ENCODE measurements around the gene PIEZO2. TPM values are rescaled to one million over a fixed set of nuclear protein-coding genes. Genes with fewer than 3 reads are reported as not detected.
A peak's percentile ranks its signal among the peaks of the same experiment; 100 is the strongest.

PIEZO2 gene
- total and polyA plus RNA-seq, 12 donors = 0.07 to 1.4 (median 0.25) TPM; not detected in 1

GRCh38 chr18:11146947-11147345, 2.4 kb downstream of the PIEZO2 start:
- Histone ChIP-seq H3K4me3 (no peak overlapping the region), H3K36me3 (no peaks in the 10 kb centered on the region), H3K27ac (no peak overlapping the region), H3K9me3 (no peaks in the 10 kb centered on the region), H3K27me3 (peaks cover 20 to 91% (median 66%) of the 10 kb centered on the region in 7 donors), H3K4me1 (peaks cover 0 to 28% (median 15%) of the 10 kb centered on the region in 9 donors)
- ATAC-seq = peak in 1 of 8 donors; percentile 28
- no peak for DNase-seq
- WGBS, 2 donors = 32 to 34% methylated on average over 15 of the region's 15 CpGs
- intact Hi-C loops (cut with DNase I) = loop anchor here in 2 of 10 donors (5.0 to 10.0 kb wide), 4 partner anchors 52 to 362 kb away; no protein-coding TSS in a partner anchor
- TF ChIP-seq, protein P1, sequence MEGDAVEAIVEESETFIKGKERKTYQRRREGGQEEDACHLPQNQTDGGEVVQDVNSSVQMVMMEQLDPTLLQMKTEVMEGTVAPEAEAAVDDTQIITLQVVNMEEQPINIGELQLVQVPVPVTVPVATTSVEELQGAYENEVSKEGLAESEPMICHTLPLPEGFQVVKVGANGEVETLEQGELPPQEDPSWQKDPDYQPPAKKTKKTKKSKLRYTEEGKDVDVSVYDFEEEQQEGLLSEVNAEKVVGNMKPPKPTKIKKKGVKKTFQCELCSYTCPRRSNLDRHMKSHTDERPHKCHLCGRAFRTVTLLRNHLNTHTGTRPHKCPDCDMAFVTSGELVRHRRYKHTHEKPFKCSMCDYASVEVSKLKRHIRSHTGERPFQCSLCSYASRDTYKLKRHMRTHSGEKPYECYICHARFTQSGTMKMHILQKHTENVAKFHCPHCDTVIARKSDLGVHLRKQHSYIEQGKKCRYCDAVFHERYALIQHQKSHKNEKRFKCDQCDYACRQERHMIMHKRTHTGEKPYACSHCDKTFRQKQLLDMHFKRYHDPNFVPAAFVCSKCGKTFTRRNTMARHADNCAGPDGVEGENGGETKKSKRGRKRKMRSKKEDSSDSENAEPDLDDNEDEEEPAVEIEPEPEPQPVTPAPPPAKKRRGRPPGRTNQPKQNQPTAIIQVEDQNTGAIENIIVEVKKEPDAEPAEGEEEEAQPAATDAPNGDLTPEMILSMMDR (IDR thresholded peaks at IDR 0.05) = no peak

DNA sequence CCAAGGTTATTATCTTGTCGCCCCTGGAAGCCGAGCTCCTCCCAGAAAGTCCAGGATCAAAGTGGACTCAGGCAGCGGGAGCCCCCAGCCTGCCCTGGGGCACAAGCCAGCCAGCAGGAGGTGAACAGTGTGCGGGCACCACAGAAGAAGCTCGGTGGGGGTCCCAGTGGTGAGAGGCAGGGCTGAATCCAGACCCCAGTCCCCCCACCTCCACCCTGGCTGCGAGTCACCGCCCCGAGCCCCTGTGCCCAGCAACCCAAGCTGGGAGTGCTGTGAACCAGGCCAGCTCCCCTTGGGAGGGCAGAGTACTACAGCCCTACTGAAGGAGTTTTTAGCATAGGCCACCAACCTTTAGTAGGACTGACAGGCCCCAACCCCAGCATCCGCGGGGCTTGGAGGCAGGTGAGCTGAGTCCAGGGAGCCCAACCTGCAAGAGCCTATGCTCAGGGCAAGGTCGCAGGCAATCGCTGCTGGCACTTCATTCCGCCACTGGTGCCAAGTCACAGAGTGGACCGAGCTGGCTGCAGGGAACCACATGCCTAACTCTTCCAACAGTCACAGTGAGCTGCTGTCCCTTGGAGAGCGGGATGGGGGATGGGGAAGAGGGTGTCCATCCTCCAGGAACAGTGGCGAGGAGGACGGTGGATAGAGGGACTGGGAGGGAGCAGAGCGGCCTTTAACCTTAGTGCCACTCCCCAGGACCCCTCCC, 3.0 kb downstream of the PIEZO2 start:
- peaks cover 20 to 91% (median 61%) of the 10 kb centered on the region in 7 donors for H3K27me3 ChIP-seq
- intact Hi-C loops (cut with DNase I) = loop anchor here in 2 of 10 donors (5.0 to 10.0 kb wide), 4 partner anchors 52 to 362 kb away; no protein-coding TSS in a partner anchor

GRCh38 chr18:11145413-11146191, 3.8 kb downstream of the PIEZO2 start:
- WGBS, 2 donors = 74 to 84% methylated on average over 4 of the region's 4 CpGs
- intact Hi-C loops (cut with DNase I) = loop anchor here in 2 of 10 donors (5.0 to 10.0 kb wide), 4 partner anchors 51 to 361 kb away; no protein-coding TSS in a partner anchor
- Histone ChIP-seq H3K27ac (no peak overlapping the region), H3K27me3 (peaks cover 20 to 88% (median 54%) of the 10 kb centered on the region in 7 donors), H3K4me1 (peaks cover 0 to 28% (median 15%) of the 10 kb centered on the region in 9 donors), H3K9me3 (no peaks in the 10 kb centered on the region), H3K4me3 (no peak overlapping the region), H3K36me3 (no peaks in the 10 kb centered on the region)
- TF ChIP-seq, protein P1 (IDR thresholded peaks at IDR 0.05) = no peak
- no peak for ATAC-seq
- no peak for DNase-seq

More for the DNA sequence above, 3.0 kb downstream of the PIEZO2 start:
- TF ChIP-seq, protein P1 (IDR thresholded peaks at IDR 0.05) = no peak
- peak; percentile 50 to 58 for DNase-seq
- Histone ChIP-seq H3K4me1 (peaks cover 0 to 28% (median 15%) of the 10 kb centered on the region in 9 donors), H3K27ac (no peak overlapping the region), H3K4me3 (no peak overlapping the region), H3K36me3 (no peaks in the 10 kb centered on the region), H3K9me3 (no peaks in the 10 kb centered on the region)
- peak; percentile 54 to 92 (median 73) for ATAC-seq
- WGBS, 2 donors = 44 to 53% methylated on average over 18 of the region's 18 CpGs

DNA sequence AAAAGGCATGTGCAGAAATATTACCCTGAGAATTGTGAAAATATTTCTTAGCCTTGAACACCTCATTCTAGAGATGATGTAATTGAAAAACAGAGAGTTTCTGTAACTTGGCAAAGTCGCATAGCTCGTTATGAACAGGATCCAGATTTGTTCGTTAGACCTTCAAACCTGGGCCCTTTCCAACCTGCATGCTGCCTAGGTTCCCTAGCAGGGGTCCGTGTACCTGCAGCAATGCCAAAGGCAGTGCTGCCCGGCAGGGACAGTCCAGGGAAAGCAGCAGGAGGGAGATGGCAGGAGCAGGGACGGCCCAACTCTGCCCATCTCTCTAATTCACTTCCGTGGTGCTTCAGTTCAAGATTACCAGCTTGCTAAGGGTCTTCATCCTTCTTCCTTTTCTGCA, 12.0 kb downstream of the PIEZO2 start:
- Histone ChIP-seq H3K27ac (no peak overlapping the region), H3K36me3 (no peaks in the 10 kb centered on the region), H3K9me3 (no peaks in the 10 kb centered on the region), H3K4me3 (no peak overlapping the region), H3K27me3 (peaks cover 0 to 33% (median 0%) of the 10 kb centered on the region in 7 donors), H3K4me1 (no peaks in the 10 kb centered on the region)
- ATAC-seq (no peak), DNase-seq (no peak)
- TF ChIP-seq, protein P1 (IDR thresholded peaks at IDR 0.05) = no peak
- 67 to 70% methylated on average over 7 of the region's 7 CpGs for WGBS, 2 donors
- intact Hi-C loops (cut with DNase I) = loop anchor here in 1 of 10 donors (10.0 kb wide), 1 partner anchor 63 kb away; no protein-coding TSS in a partner anchor
